NCI-H1048 (cell line): ENCODE measurements around the gene C10orf88.
"Not testable (repeated sequence)": the region's sequence is repeated elsewhere in the genome, so short reads cannot be mapped to it uniquely, and the experiment has no call there.

Experiments used
- DNase-seq: peaks from one replicate; lab custom pipeline; 2025; lab: John Stamatoyannopoulos, UW

The C10orf88 gene

GRCh38 chr10:122962405-122962804 is 8.4 kb upstream of the C10orf88 start:
- DNase-seq: no peak

- DNase-seq: no peak
Measured at GRCh38 chr10:122957474-122957873, 3.4 kb upstream of the C10orf88 start.

GRCh38 chr10:122955892-122956291 is 1.9 kb upstream of the C10orf88 start:
- DNase-seq: no peak

- no peak for DNase-seq
Measured at GRCh38 chr10:122954731-122955050, 664 bp upstream of the C10orf88 start.

DNA sequence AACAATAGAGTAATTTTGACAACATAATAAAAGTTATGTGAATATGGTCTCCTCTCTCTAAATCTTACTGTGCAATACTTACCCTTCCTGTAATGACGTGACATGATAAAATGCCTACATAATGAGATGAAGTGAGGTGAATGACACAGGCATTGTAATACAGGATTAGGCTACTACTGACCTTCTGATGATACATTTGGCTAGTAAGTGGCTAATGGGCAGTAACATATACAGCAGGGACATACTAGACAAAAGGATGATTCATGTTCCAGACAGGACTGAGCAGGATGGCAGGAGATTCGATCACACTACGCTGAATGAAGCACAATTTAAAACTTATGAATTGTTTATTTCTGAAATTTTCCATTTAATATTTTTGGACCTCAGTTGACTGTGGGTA is 4.7 kb downstream of the C10orf88 start:
- no peak for DNase-seq

DNA sequence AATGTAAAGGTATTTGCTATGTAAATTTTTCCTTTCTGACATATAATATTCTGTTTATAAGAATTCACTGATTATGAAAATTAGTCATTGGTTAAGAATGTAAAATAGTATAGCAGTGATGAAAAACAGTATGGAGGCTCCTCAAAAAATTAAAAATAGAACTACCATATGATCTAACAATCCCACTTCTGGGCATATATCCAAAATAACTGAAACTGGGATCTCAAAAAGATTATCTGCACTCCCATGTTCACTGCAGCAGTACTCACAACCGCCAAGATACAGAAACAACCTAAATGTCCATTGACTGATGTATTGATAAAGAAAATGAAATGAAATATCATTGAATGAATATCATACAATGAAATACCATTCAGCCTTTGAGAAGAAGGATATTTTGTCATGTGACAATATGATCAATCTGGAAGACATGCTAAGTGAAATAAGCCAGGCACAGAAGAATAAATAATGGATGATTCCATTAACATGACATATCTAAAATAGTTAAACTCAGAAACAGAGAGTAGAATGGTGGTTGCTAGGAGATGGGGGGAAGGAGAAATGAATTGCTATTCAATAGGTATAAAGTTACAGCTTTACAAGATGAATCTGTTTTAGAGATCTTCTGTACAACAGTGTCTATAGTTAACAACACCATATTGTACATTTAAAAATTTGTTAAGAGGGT is 14.0 kb downstream of the C10orf88 start:
- no peak for DNase-seq

DNA sequence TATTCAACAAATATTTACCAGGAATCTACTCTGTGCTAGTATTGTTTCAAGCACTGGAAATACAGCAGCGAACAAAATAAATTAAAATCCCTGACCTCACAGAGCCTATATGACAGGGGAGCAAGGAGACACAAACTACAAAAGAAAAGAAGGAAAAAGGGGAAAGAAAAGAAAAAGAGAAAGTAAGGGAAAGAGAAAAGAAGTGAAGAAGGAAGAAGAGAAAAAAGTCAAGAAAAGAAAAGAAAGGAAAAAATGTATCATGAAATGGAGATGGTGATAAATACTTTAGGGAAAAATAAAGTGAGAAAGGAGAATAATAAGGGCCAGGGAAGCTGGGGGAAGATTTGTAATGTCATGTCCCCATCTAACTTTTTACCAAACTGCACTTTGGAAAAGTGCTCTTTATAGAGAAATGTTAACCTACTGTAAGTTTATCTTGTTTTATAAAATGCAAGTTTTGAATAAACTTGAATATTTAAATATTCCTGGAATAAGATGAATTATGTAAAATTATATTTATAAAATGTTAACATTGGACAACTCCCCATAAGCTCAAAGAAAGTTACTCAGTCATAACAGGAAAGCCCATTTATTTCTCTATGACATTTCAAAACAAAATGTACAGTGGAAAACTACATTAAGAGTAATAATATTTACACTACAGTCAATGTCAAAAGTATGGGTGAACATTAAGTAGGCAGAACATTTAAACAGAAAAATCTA is 14.7 kb downstream of the C10orf88 start:
- DNase-seq: no peak

GRCh38 chr10:122931088-122931906 is 22.7 kb downstream of the C10orf88 start:
- DNase-seq: no peak

- DNase-seq: no peak
Measured at GRCh38 chr10:122930140-122930539, 23.9 kb downstream of the C10orf88 start.

DNA sequence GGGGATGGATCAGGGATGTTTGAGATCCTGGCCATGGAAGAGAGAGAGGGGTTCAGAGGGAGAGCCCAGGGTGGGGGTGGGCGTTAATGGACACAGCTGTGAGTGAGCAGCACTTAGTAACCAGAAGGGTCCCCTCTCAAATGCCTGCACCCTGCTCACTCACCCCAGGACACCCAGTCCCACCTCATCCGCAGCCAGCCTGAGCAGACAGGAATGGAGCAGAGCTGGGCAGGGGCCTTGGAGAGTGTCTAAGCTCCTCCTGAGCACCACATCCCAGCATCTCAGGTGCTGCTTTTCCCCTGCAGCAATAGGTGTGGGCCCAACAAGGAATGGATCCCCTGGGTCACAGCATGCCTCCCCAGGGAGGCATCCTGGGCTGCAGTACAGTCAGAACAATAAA is 38.3 kb downstream of the C10orf88 start:
- DNase-seq: no peak

GRCh38 chr10:122911889-122912484 is 42.0 kb downstream of the C10orf88 start:
- peak; percentile 1 for DNase-seq

DNA sequence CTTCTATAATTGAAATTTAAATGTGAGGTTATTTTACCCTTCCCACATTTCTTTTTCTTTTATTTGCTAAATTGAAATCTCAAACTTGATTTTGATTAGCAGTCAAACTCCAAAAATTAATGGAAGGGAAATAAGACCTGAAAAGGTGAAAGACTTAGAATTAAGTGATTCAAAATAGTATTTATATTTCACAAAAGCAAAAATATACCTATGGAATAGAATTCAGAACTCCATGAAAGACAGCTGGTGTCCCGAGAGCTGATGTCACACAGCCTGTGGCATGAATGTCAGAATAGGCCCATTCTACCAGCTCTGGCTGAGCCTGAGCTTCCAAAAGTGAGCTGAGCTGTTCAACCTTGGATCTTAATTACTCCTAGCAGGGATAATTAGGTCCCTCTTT is 43.7 kb downstream of the C10orf88 start, which contains the start of gene FAM24A:
FAM24A (plus strand) TSS at position 301 of the 400 bp plus-strand sequence. CDS start 1,025 bp downstream, outside the sequence.
- DNase-seq: no peak

DNA sequence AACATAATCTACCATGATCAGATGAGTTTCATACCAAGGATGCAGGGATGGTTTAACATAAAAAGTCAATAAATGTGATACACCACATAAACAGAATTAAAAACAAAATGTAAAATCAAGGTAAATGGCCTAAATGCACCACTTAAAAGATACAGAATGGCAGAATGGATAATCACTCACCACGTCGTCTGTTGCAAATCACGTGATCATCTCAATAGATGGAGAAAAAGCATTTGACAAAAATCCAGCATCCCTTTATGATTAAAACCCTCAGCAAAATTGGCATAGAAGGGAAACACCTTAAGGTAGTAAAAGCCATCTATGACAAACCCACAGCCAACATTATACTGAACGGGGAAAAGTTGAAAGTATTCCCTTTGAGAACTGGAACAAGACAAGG is 50.2 kb downstream of the C10orf88 start:
- not testable (repeated sequence) for DNase-seq

DNA sequence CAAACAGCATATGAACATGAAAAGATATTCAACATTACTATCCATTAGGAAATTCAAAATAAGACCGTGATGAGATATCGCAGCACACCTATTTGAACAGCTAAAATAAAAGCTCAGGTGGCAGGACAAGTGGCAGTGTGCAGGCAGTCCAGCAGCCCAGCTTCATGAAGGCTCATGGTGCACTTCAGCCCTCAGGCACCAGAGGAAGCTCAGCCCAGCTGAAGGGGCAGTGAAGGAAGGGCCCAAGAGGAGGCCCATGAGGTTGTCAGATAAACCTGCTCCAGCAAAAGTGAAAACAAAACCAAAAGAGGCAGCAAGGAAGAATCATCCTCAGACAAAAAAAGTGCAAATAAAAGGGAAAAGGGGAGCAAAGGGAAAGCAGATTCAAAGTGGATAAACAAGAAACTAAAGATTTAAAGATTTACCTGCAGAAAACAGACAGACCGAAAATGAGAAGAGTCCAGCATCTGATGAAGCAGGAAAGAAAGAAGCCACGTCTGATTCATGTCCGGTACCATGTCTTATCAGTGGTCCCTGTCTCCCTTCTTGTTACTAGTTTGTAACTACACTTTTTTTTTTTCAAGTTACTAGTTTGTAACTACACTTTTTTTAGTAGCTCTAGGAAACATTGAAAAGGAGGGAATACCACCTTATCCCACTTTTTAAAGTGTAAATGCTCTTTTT is 59.6 kb downstream of the C10orf88 start:
- no peak for DNase-seq

GRCh38 chr10:122884166-122884565 is 69.9 kb downstream of the C10orf88 start:
- DNase-seq: no peak

DNA sequence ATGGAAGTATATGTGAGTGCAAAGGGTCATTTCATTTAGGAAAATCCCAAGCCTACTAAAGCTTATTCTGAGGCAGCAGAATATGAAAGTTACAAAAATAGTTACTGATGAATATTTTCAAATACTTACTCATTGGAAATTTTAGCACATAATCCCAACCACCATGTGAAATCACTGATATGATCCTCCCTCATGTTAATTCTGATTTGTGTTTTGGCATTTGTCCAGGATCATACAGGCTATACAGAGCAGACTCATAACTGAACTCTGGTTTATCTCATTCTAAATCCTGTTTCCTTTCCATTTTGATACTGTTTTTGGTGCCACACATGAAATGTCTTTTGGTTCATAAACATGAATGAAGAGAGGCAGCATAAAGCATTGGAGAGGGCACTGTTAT is 71.3 kb downstream of the C10orf88 start:
- DNase-seq: no peak
